GM21576 (cell line): Measurements from ENCODE around the gene STMN1.
A peak's percentile ranks its signal among the peaks of the same experiment; 100 is the strongest.

ENCODE experiments used
- ATAC-seq: cut with Tn5 transposase; IDR thresholded peaks from one replicate; pipeline ENCODE4 v1.9.1; 2021; ENCODE audit warnings: mild to moderate bottlenecking, moderate library complexity; ENCODE audit not compliant: unreplicated experiment

STMN1 gene

GRCh38 chr1:25922056-25922970 lies 16.1 kb upstream of the STMN1 start:
- no peak for ATAC-seq

- no peak for ATAC-seq
Measured at GRCh38 chr1:25918615-25919014, 12.4 kb upstream of the STMN1 start.

GRCh38 chr1:25917996-25918395 lies 11.8 kb upstream of the STMN1 start:
- ATAC-seq, result no peak

GRCh38 chr1:25916460-25916859 lies 10.2 kb upstream of the STMN1 start:
- no peak for ATAC-seq

GRCh38 chr1:25914074-25914995 lies 8.1 kb upstream of the STMN1 start:
- ATAC-seq, result no peak

GRCh38 chr1:25913206-25913605 lies 7.0 kb upstream of the STMN1 start:
- no peak for ATAC-seq

GRCh38 chr1:25912076-25912831 lies 6.0 kb upstream of the STMN1 start:
- no peak for ATAC-seq

- no peak for ATAC-seq
Measured at GRCh38 chr1:25911162-25911561, 4.9 kb upstream of the STMN1 start.

GRCh38 chr1:25909040-25909439 lies 2.8 kb upstream of the STMN1 start:
- no peak for ATAC-seq

GRCh38 chr1:25908161-25908560 lies 1.9 kb upstream of the STMN1 start:
- ATAC-seq, result no peak

- ATAC-seq, result no peak
Measured at GRCh38 chr1:25907601-25908000, 1.4 kb upstream of the STMN1 start.

GRCh38 chr1:25906644-25907300 lies 553 bp upstream of the STMN1 start:
- ATAC-seq, result no peak

GRCh38 chr1:25904943-25905679 lies 1.1 kb downstream of the STMN1 start:
- ATAC-seq, result peak; percentile 74

- ATAC-seq, result no peak
Measured at GRCh38 chr1:25903986-25904385, 2.2 kb downstream of the STMN1 start.

- ATAC-seq, result no peak
Measured at GRCh38 chr1:25902462-25902861, 3.8 kb downstream of the STMN1 start.

- ATAC-seq, result no peak
Measured at GRCh38 chr1:25900219-25900618, 6.0 kb downstream of the STMN1 start.

GRCh38 chr1:25899792-25900191 lies 6.4 kb downstream of the STMN1 start:
- ATAC-seq, result no peak

GRCh38 chr1:25898223-25899015 lies 7.8 kb downstream of the STMN1 start:
- ATAC-seq, result no peak

GRCh38 chr1:25897754-25898153 lies 8.5 kb downstream of the STMN1 start:
- no peak for ATAC-seq
